Lung (tissue), 12 donors: ENCODE data around the gene FAM181B. TPM values are rescaled to one million over a fixed set of nuclear protein-coding genes. Genes with fewer than 3 reads are reported as not detected.

Experiments used
- ATAC-seq: fragments of 200-7000 bp; cut with Tn5 transposase; one replicate; pipeline ENCODE4 v1.9.1; 2020; ENCODE audit warnings: moderate number of reproducible peaks; ENCODE audit not compliant: insufficient read depth, low FRiP score
- DNase-seq, 3 donors: peaks; one replicate each; pipeline ENCODE4 v3.0.0-alpha.2; 2013 to 2017
- H3K27ac ChIP-seq, 2 donors: one replicate each; pipeline ENCODE4 v1.5.1; 2013; ENCODE audit warnings: mild to moderate bottlenecking in 2 of 2, moderate library complexity in 2 of 2, control low read depth in 1 of 2, inconsistent platforms in 1 of 2, low read depth in 1 of 2, low read length in 1 of 2
- H3K27me3 ChIP-seq, 3 donors: one replicate each; pipeline ENCODE4 v1.5.1; 2013; ENCODE audit warnings: low read length in 2 of 3; ENCODE audit not compliant: control insufficient read depth in 3 of 3, insufficient read depth in 3 of 3
- H3K36me3 ChIP-seq, 4 donors: one replicate each; pipeline ENCODE4 v1.5.1; 2013; ENCODE audit warnings: low read length in 4 of 4, mild to moderate bottlenecking in 1 of 4, moderate library complexity in 1 of 4; ENCODE audit not compliant: control insufficient read depth in 4 of 4, insufficient read depth in 4 of 4
- H3K4me1 ChIP-seq, 5 donors: one replicate each; pipeline ENCODE4 v1.5.1; 2013; ENCODE audit warnings: low read length in 5 of 5, mild to moderate bottlenecking in 2 of 5, moderate library complexity in 1 of 5; ENCODE audit not compliant: control insufficient read depth in 5 of 5, insufficient read depth in 5 of 5
- H3K4me3 ChIP-seq: one replicate; pipeline ENCODE4 v1.5.1; 2013; ENCODE audit warnings: mild to moderate bottlenecking, control low read depth, moderate library complexity
- H3K9ac ChIP-seq, 2 donors: one replicate each; pipeline ENCODE4 v1.5.1; 2013; ENCODE audit warnings: low read length in 2 of 2, control low read depth in 1 of 2; ENCODE audit not compliant: insufficient read depth in 1 of 2
- H3K9me3 ChIP-seq, 4 donors: one replicate each; pipeline ENCODE4 v1.5.1; 2013; ENCODE audit warnings: low read length in 3 of 4, mild to moderate bottlenecking in 1 of 4, moderate library complexity in 1 of 4; ENCODE audit not compliant: control insufficient read depth in 4 of 4, insufficient read depth in 3 of 4
- CTCF ChIP-seq: IDR thresholded peaks from 2 replicates; pipeline ENCODE4 v1.5.1; 2012; ENCODE audit warnings: mild to moderate bottlenecking; ENCODE audit errors: control extremely low read depth, extremely low read depth
- WGBS, 2 donors: extraction: QIAGEN DNeasy Blood & Tissue Kit; methylation state at CpG; one replicate each; pipeline ENCODE4 v1.1.7; 2013; 5-methylcytosine and 5-hydroxymethylcytosine counted together
- polyA plus RNA-seq, 2 donors: library from polyadenylated mRNA; stranded (reverse); fragments of 200-250 nt; gene quantifications; one replicate each; pipeline ENCODE4 v1.2.1, GENCODE V29; 2013
- total RNA-seq, 2 donors: library from RNA; depleted of rRNA in 1 of 2; stranded (reverse); fragments of >200 nt in 1 of 2; gene quantifications; one replicate each; pipeline ENCODE4 v1.2.1, GENCODE V29; 2014 to 2021
- donor health status: control.
- donor health status: control.
- donor health status: Bipolar disorder and iron deficiency.
- donor health status: healthy.
- donor health status: DM: yes; HTN: yes; CAD: no.

FAM181B gene
- total and polyA plus RNA-seq, 4 donors: 0.02 to 0.23 (median 0.14) TPM

- H3K27me3 ChIP-seq: no peaks in the 10 kb centered on the region
- no peaks in the 10 kb centered on the region for H3K4me1 ChIP-seq
- ATAC-seq (no peak), DNase-seq (no peak)
- no peak overlapping the region for H3K9ac ChIP-seq
- no peak for TF ChIP-seq CTCF
- no peak overlapping the region for H3K4me3 ChIP-seq
- peaks cover 0 to 2% (median 0%) of the 10 kb centered on the region in 4 donors for H3K9me3 ChIP-seq
- 76 to 82% methylated on average over 5 of the region's 5 CpGs for WGBS, 2 donors
- no peaks in the 10 kb centered on the region for H3K36me3 ChIP-seq
- H3K27ac ChIP-seq: no peak overlapping the region
Measured at GRCh38 chr11:82719361-82720105, 14.1 kb downstream of the FAM181B start.

- TF ChIP-seq CTCF: no peak
- DNase-seq: no peak
- Histone ChIP-seq H3K4me3 (no peak overlapping the region), H3K9me3 (peaks cover 0 to 2% (median 0%) of the 10 kb centered on the region in 4 donors), H3K4me1 (no peaks in the 10 kb centered on the region), H3K9ac (no peak overlapping the region), H3K27ac (no peak overlapping the region), H3K36me3 (no peaks in the 10 kb centered on the region), H3K27me3 (no peaks in the 10 kb centered on the region)
- WGBS, 2 donors: 36 to 40% methylated on average over 3 of the region's 3 CpGs
- ATAC-seq: no peak
Measured at GRCh38 chr11:82718821-82719220, 14.8 kb downstream of the FAM181B start.

- Histone ChIP-seq H3K4me3 (no peak overlapping the region), H3K27me3 (no peaks in the 10 kb centered on the region), H3K9me3 (peaks cover 0 to 2% (median 0%) of the 10 kb centered on the region in 4 donors), H3K36me3 (no peaks in the 10 kb centered on the region), H3K9ac (no peak overlapping the region), H3K4me1 (no peaks in the 10 kb centered on the region), H3K27ac (no peak overlapping the region)
- TF ChIP-seq CTCF: peak; percentile 17
- WGBS, 2 donors: 29 to 30% methylated on average over 5 of the region's 5 CpGs
- DNase-seq (peak in 2 of 3 donors; percentile 58 to 72), ATAC-seq (peak; percentile 67)
Measured at GRCh38 chr11:82718307-82718706, 15.4 kb downstream of the FAM181B start.
